ENCODE measurements around the gene MOSPD3.

DNA sequence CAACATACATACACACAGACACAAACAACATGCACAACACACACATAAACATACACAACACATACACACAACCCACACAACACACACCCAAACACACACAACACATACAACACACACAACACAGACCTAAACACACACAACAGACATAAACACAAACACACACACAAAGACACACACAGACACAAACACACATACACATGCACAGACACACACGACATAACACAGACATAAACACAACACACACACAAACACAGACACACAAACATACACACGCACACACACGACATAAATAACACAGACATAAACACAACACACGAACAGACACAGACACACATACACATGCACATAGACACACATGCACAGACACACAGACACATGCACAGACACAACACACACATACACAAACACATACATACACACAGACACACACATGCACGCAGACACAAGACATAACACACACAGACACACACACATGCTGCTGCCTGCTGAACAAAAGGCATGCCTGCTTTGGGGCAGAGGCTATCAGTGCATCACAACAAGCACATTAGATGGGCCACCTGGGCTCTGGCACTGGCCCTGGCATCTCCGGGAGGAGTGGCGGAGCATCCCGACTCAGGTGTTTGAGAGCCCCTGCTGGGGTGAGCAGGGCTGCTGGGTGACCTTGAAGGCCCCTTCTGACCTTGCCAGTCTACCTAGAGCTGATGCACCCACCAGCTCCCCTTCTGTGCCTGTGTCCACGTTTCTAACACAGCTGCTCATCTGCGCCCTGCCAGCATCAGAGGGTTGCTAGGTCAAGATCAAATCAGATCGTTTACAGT, 31.7 kb upstream of the MOSPD3 start:
- TF ChIP-seq EZH2 (IDR thresholded peaks at IDR 0.05; ENCODE audit: borderline replicate concordance), result no peak
- TF ChIP-seq, protein P1, sequence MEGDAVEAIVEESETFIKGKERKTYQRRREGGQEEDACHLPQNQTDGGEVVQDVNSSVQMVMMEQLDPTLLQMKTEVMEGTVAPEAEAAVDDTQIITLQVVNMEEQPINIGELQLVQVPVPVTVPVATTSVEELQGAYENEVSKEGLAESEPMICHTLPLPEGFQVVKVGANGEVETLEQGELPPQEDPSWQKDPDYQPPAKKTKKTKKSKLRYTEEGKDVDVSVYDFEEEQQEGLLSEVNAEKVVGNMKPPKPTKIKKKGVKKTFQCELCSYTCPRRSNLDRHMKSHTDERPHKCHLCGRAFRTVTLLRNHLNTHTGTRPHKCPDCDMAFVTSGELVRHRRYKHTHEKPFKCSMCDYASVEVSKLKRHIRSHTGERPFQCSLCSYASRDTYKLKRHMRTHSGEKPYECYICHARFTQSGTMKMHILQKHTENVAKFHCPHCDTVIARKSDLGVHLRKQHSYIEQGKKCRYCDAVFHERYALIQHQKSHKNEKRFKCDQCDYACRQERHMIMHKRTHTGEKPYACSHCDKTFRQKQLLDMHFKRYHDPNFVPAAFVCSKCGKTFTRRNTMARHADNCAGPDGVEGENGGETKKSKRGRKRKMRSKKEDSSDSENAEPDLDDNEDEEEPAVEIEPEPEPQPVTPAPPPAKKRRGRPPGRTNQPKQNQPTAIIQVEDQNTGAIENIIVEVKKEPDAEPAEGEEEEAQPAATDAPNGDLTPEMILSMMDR (IDR thresholded peaks at IDR 0.05; ENCODE audit: poor library complexity), result no peak
- TF ChIP-seq EZH2phosphoT487 (IDR thresholded peaks at IDR 0.05; ENCODE audit: low read depth, severe bottlenecking, unreplicated experiment), result no peak
